CD8-positive, alpha-beta memory T cell (primary cell): ENCODE measurements around the gene PTCD1. TPM values are rescaled to one million over a fixed set of nuclear protein-coding genes. Genes with fewer than 3 reads are reported as not detected.

Experiments used
- CTCF ChIA-PET: fragments of 350-600 bp; sonication (Branson Sonifier 250); formaldehyde crosslinking; loops from one replicate; lab custom pipeline; 2021; ENCODE audit warnings: antibody characterized with exemption; lab: Charles Lee
- POLR2A ChIA-PET: fragments of 350-600 bp; sonication (Branson Sonifier 250); formaldehyde crosslinking; loops from one replicate; lab custom pipeline; 2021; ENCODE audit warnings: antibody characterized with exemption; lab: Charles Lee
- DNase-seq, 5 donors: peaks; one replicate each; pipeline versions ENCODE4 v3.0.0 to v3.0.0-alpha.2; 2020 to 2022; ENCODE audit warnings: mixed read lengths in 1 of 5
- H3K27ac ChIP-seq: one replicate; pipeline ENCODE4 v1.7.0; 2013; ENCODE audit warnings: low read depth, mild to moderate bottlenecking, low read length, moderate library complexity
- H3K27me3 ChIP-seq: 2 replicates; pipeline ENCODE4 v1.7.0; 2013; ENCODE audit warnings: low read length, mild to moderate bottlenecking; ENCODE audit not compliant: insufficient read depth, poor library complexity, severe bottlenecking
- H3K36me3 ChIP-seq: 2 replicates; pipeline ENCODE4 v1.7.0; 2013; ENCODE audit warnings: mild to moderate bottlenecking, low read length, moderate library complexity; ENCODE audit not compliant: insufficient read depth
- H3K4me1 ChIP-seq: 2 replicates; pipeline ENCODE4 v1.7.0; 2013; ENCODE audit warnings: mild to moderate bottlenecking, low read length, moderate library complexity; ENCODE audit not compliant: insufficient read depth
- H3K4me3 ChIP-seq: 2 replicates; pipeline ENCODE4 v1.7.0; 2013; ENCODE audit warnings: mild to moderate bottlenecking, low read length
- H3K9me3 ChIP-seq: 2 replicates; pipeline ENCODE4 v1.7.0; 2013; ENCODE audit warnings: mild to moderate bottlenecking, low read length
- H3K27ac Mint-ChIP-seq, 8 donors: one replicate each; pipeline ENCODE4 v1.8.0; 2020 to 2021; ENCODE audit warnings: mixed read lengths in 8 of 8, mild to moderate bottlenecking in 6 of 8, inconsistent platforms in 3 of 8, moderate library complexity in 3 of 8
- H3K27me3 Mint-ChIP-seq, 2 donors: one replicate each; pipeline ENCODE4 v1.8.0; 2020 to 2021; ENCODE audit warnings: mixed read lengths in 2 of 2, mild to moderate bottlenecking in 1 of 2, moderate library complexity in 1 of 2
- H3K36me3 Mint-ChIP-seq, 3 donors: one replicate each; pipeline ENCODE4 v1.8.0; 2020 to 2021; ENCODE audit warnings: mixed read lengths in 3 of 3, inconsistent platforms in 1 of 3, mild to moderate bottlenecking in 1 of 3
- H3K4me1 Mint-ChIP-seq, 3 donors: one replicate each; pipeline ENCODE4 v1.8.0; 2020 to 2021; ENCODE audit warnings: mixed read lengths in 3 of 3, inconsistent platforms in 1 of 3, mild to moderate bottlenecking in 1 of 3
- H3K4me3 Mint-ChIP-seq, 7 donors: one replicate each; pipeline ENCODE4 v1.8.0; 2020 to 2021; ENCODE audit warnings: mixed read lengths in 7 of 7, mild to moderate bottlenecking in 6 of 7, moderate library complexity in 4 of 7, inconsistent platforms in 2 of 7
- H3K9me3 Mint-ChIP-seq, 5 donors: one replicate each; pipeline ENCODE4 v1.8.0; 2020 to 2022; ENCODE audit warnings: mixed read lengths in 5 of 5, mild to moderate bottlenecking in 3 of 5, moderate library complexity in 2 of 5, inconsistent platforms in 1 of 5
- polyA plus RNA-seq: library from polyadenylated mRNA; unstranded; fragments of 300-500 nt; fragmentation: Illumina TruSeq; gene quantifications from one replicate; pipeline ENCODE4 v1.2.3, GENCODE V29; 2021
- total RNA-seq, 2 experiments: library from RNA; stranded (reverse); gene quantifications; one replicate each; pipeline ENCODE4 v1.2.3, GENCODE V29; 2021

Gene PTCD1
- total and polyA plus RNA-seq, 3 experiments from 2014 or later, result 4.5 to 11.4 (median 8.4) TPM

DNA sequence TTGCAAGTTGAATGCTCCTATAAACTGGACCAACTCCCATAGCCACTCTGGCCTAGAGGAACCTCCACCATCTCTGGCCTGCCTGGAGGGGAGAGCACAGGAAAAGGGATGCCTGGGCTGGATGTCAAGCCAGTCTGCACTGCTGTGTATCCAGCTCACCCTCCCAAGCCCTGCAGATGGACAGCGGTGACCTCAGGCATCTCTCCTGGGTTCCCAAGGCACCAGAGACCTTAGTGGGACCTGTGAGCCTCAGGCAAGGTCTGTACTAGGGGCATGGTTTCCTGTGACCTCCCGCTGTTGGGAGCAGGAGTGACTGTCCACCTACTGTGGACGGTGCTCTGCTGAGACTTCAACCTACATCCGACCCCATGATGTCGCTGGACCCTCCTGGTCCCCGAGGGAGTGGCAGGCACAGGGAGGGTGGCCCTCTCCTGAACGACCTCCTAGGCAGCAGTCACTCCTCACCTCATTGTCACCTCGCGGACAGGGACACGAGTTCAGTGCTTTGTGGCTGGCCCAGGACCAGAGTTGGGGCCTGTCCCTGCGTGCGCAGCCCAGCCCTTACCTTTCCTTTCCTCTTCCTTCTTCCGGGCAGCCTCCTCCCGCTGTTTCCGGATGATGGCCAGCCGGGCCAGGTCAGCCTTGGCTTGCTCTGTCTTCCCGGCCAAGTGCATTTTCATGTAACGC, 41.2 kb downstream of the PTCD1 start:
- Mint-ChIP-seq H3K36me3 (peaks cover 4 to 90% (median 8%) of the 10 kb centered on the region in 3 donors), H3K27ac (peak overlapping the region in 7 of 8 donors; percentile 3 to 87 (median 64)), H3K4me1 (peaks cover 13 to 53% (median 29%) of the 10 kb centered on the region in 3 donors), H3K4me3 (no peak overlapping the region), H3K27me3 (no peaks in the 10 kb centered on the region), H3K9me3 (no peaks in the 10 kb centered on the region)
- no peak for DNase-seq
- no peak overlapping the region for H3K4me3 ChIP-seq
- H3K27ac ChIP-seq, result no peak overlapping the region
- ChIA-PET POLR2A (no interaction called here), CTCF (interaction anchor here (2.2 kb wide), 1 partner anchor 11 kb away, joined by 7 read pairs; the partner anchor contains the start of genes BUD31 and PDAP1)
- no peaks in the 10 kb centered on the region for H3K27me3 ChIP-seq
- H3K36me3 ChIP-seq, result peaks cover 61% of the 10 kb centered on the region
- peaks cover 11% of the 10 kb centered on the region for H3K4me1 ChIP-seq
- no peaks in the 10 kb centered on the region for H3K9me3 ChIP-seq

DNA sequence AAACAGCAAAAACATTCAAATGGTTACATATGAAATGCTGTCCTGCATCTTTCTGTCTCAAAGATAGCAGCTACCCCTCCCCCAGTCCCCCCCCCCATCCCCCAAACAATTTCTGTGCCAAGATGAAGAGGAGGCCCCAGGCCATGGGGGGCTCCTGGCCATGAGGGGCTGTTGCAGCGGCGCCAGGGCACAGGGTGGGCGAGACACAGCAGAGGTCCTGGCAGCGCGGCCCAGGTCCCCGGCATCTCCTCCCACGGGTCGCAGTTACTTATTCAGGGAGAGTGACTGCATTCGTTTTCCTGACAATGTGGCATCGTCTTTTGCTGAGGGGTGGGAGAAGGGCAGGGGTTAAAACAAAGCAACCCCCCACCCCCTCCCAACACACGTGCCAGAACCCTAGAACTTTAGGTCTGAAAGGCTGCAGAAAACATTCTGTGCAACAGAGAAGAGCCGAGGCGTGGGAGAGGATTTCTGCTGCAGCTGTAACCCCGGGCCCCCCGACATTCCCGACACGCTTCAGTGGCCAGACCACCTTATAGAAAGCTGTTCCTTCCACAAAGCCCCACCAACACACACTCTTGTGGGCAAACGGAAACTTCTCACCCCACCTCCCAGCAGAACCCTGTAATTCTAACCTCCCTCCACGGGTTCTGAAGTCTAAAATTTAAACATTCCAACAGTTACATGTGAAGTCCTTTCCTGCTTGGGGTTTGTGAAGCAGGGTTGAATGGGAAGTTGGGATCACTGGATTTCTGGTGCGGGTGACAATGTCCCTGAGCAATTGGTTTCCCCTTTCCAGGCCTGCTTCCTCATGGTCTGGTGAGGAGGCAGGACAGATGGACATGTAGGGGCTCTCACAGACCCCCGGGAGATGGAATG, 41.9 kb downstream of the PTCD1 start:
- DNase-seq, result no peak
- Histone ChIP-seq H3K27me3 (no peaks in the 10 kb centered on the region), H3K4me1 (peaks cover 15% of the 10 kb centered on the region), H3K36me3 (peaks cover 67% of the 10 kb centered on the region), H3K9me3 (no peaks in the 10 kb centered on the region), H3K27ac (no peak overlapping the region), H3K4me3 (no peak overlapping the region)
- Mint-ChIP-seq H3K9me3 (no peaks in the 10 kb centered on the region), H3K4me1 (peaks cover 18 to 58% (median 29%) of the 10 kb centered on the region in 3 donors), H3K36me3 (peaks cover 4 to 92% (median 8%) of the 10 kb centered on the region in 3 donors), H3K27me3 (no peaks in the 10 kb centered on the region), H3K27ac (peak overlapping the region in 3 of 8 donors; percentile 29 to 92 (median 56)), H3K4me3 (no peak overlapping the region)
- CTCF ChIA-PET, result no interaction called here
- POLR2A ChIA-PET, result interaction anchor here (1.1 kb wide), 1 partner anchor 10 kb away, joined by 3 read pairs; no protein-coding TSS in a partner anchor

DNA sequence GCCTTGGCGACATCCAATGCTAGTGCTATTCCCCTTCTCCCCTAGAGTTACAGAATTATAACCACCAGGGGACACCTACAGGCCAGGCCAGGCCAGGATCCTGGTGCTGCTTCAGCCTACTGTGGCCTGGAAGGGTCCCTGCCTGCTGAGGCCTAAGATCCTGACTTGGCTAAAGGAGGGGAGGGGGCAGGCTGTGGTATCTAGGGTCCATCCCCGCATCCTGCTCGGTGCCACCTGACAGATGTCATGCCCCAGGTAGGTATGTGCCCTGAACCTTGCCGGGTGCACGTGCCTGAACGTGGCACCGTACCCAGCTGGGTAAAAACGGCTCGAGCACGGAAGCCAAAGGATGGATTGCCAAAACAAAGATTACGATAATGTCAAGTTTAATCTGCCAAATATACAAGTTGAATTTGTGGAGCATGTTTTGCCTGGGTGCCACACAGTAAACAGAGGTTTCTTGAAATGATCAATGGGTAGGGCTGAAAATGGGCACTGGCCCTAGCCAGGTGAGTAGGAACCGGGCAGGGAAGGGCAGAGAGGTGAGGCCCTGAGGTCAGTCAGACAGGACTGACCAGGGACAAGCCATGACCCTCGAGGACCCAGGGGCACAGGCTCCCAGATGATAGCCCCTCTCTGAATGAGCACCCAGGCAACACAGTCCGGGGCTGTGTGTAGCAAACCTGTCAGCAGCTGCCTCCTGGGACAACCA, 42.8 kb downstream of the PTCD1 start:
- H3K27me3 ChIP-seq, result no peaks in the 10 kb centered on the region
- H3K27me3 Mint-ChIP-seq, result no peaks in the 10 kb centered on the region
- H3K4me1 Mint-ChIP-seq, result peaks cover 18 to 55% (median 27%) of the 10 kb centered on the region in 3 donors
- H3K27ac Mint-ChIP-seq, result peak overlapping the region in 4 of 8 donors; percentile 29 to 74 (median 64)
- no peaks in the 10 kb centered on the region for H3K9me3 Mint-ChIP-seq
- no peak overlapping the region for H3K4me3 ChIP-seq
- no peak overlapping the region for H3K27ac ChIP-seq
- H3K36me3 ChIP-seq, result peaks cover 68% of the 10 kb centered on the region
- H3K4me1 ChIP-seq, result peaks cover 15% of the 10 kb centered on the region
- H3K9me3 ChIP-seq, result no peaks in the 10 kb centered on the region
- ChIA-PET CTCF (no interaction called here), POLR2A (interaction anchor here (1.1 kb wide), 1 partner anchor 11 kb away, joined by 3 read pairs; no protein-coding TSS in a partner anchor)
- H3K36me3 Mint-ChIP-seq, result peaks cover under 1 to 92% (median 8%) of the 10 kb centered on the region in 3 donors
- DNase-seq, result no peak
- H3K4me3 Mint-ChIP-seq, result no peak overlapping the region

DNA sequence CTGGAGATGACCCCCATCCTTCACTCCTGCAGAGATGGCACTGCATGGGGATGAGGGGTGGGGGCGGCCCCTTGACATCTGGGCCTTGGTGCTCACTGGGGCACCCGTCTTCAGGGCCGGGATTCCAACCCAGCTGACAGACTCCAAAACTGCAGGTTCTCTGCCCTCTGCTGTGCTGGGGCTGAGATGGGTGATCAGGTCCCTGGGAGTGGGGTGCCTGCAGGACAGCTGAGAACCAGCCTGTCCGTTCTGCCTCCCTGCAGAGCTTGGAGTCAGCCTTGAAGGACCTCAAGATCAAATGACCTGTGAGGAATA, 44.5 kb downstream of the PTCD1 start:
- ChIA-PET POLR2A (interaction anchor here (0.7 to 3.4 kb wide), 3 partner anchors 13 to 45 kb away, joined by 7 to 45 read pairs (median 28); partner anchors contain the start of genes ARPC1B, BUD31 and PDAP1), CTCF (interaction anchor here (1.8 to 2.8 kb wide), 4 partner anchors 9 to 29 kb away, joined by 7 to 13 read pairs (median 9); partner anchors contain the start of genes BUD31 and PDAP1)
- H3K4me3 Mint-ChIP-seq, result peak overlapping the region in 2 of 7 donors; percentile 57 to 87
- H3K9me3 Mint-ChIP-seq, result no peaks in the 10 kb centered on the region
- H3K27ac Mint-ChIP-seq, result peak overlapping the region in 6 of 8 donors; percentile 29 to 87 (median 56)
- peaks cover 71% of the 10 kb centered on the region for H3K36me3 ChIP-seq
- H3K9me3 ChIP-seq, result no peaks in the 10 kb centered on the region
- H3K27me3 ChIP-seq, result no peaks in the 10 kb centered on the region
- DNase-seq, result no peak
- H3K4me3 ChIP-seq, result no peak overlapping the region
- peaks cover 0 to 91% (median 7%) of the 10 kb centered on the region in 3 donors for H3K36me3 Mint-ChIP-seq
- H3K4me1 ChIP-seq, result peaks cover 15% of the 10 kb centered on the region
- H3K4me1 Mint-ChIP-seq, result peaks cover 18 to 48% (median 25%) of the 10 kb centered on the region in 3 donors
- H3K27ac ChIP-seq, result no peak overlapping the region
- H3K27me3 Mint-ChIP-seq, result no peaks in the 10 kb centered on the region

DNA sequence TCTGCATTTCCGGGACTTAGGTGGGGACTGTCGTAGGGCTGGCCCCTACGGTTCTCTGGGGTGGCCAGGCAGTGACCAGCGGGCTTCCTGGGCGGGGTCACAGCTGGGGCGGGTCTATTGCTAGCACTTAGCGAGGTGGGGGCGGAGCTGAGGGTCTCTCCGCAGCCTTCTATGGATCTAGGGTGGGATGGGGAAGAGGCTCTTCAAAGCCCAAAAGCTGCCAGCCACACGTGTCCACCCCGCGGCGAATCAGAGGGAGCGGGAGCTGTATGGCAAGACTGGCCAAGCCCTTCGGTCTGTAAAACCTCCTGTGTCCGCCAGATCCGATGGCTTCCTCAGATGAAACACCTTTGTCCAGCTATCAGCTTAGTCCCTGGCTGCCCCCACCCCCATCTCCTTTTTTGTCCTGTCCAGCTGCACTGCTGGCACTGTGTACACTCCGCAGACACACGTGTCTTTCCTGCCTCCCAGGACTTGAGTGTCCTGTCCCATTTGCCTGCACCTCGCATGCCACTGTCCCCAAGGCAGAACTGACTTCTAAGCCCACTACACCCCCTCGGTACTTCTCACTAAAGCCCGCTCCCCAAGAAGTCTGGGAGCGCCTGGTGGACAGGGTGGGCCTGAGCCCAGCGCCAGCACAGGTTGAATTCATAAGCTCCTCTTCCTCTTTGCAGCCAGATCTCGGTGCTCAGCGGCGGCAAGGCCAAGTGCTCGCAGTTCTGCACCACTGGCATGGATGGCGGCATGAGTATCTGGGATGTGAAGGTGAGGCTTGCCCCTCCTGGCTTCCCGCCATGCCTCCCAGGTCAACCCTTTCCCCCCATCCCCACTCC, 45.0 kb downstream of the PTCD1 start:
- DNase-seq, result no peak
- ChIA-PET POLR2A (interaction anchor here (0.5 to 3.4 kb wide), 9 partner anchors 8 to 1494 kb away, joined by 3 to 45 read pairs (median 5); partner anchors contain the start of genes ARPC1B, BUD31, PDAP1 and ZNF394), CTCF (interaction anchor here (0.6 to 2.8 kb wide), 7 partner anchors 9 to 52 kb away, joined by 3 to 13 read pairs (median 7); partner anchors contain the start of genes BUD31 and PDAP1)
- Histone ChIP-seq H3K4me3 (peak overlapping the region; percentile 45), H3K36me3 (peaks cover 72% of the 10 kb centered on the region), H3K4me1 (peaks cover 15% of the 10 kb centered on the region), H3K27me3 (no peaks in the 10 kb centered on the region), H3K9me3 (no peaks in the 10 kb centered on the region), H3K27ac (peak overlapping the region; percentile 57)
- Mint-ChIP-seq H3K36me3 (peaks cover 0 to 90% (median 7%) of the 10 kb centered on the region in 3 donors), H3K4me1 (peaks cover 18 to 42% (median 22%) of the 10 kb centered on the region in 3 donors), H3K27ac (peak overlapping the region; percentile 43 to 97 (median 92)), H3K27me3 (no peaks in the 10 kb centered on the region), H3K9me3 (no peaks in the 10 kb centered on the region), H3K4me3 (peak overlapping the region; percentile 77 to 94 (median 82))

DNA sequence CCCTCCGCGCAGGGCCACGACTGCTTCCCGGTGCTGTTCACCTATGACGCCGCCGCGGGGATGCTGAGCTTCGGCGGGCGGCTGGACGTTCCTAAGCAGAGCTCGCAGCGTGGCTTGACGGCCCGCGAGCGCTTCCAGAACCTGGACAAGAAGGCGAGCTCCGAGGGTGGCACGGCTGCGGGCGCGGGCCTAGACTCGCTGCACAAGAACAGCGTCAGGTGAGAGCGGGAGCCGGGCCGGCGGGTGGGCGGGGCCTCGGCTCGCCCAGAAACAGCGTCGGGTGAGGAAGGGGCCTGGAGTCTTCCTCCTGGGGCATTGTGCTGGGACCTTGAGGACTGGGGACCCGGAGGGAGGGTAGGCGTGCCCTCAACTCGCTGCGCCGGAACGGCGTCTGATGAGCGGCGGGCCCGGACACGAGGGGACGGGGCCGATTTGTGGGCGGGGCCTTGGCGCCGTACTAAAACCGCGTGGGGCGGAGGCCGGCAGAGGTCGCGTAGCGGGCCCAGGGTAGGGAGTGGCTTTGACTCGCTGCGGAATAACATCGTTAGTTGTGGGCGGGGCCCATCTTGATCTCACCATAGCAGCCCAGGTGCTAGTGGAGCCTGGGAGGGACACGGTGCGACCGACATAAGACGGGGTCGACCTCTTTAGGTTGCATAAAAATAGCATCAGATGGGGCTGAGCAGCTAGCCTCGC, 45.8 kb downstream of the PTCD1 start:
- Mint-ChIP-seq H3K4me3 (peak overlapping the region; percentile 77 to 94 (median 82)), H3K27ac (peak overlapping the region; percentile 89 to 97 (median 92)), H3K4me1 (peaks cover 15 to 38% (median 16%) of the 10 kb centered on the region in 3 donors), H3K36me3 (peaks cover 0 to 90% (median 7%) of the 10 kb centered on the region in 3 donors), H3K9me3 (no peaks in the 10 kb centered on the region), H3K27me3 (no peaks in the 10 kb centered on the region)
- H3K27me3 ChIP-seq, result no peaks in the 10 kb centered on the region
- H3K4me3 ChIP-seq, result peak overlapping the region; percentile 45
- H3K4me1 ChIP-seq, result peaks cover 15% of the 10 kb centered on the region
- peak; percentile 79 to 90 (median 84) for DNase-seq
- no peaks in the 10 kb centered on the region for H3K9me3 ChIP-seq
- peaks cover 77% of the 10 kb centered on the region for H3K36me3 ChIP-seq
- ChIA-PET CTCF (interaction anchor here (0.6 to 2.8 kb wide), 6 partner anchors 10 to 52 kb away, joined by 3 to 13 read pairs (median 6); partner anchors contain the start of genes BUD31 and PDAP1), POLR2A (interaction anchor here (0.5 to 3.4 kb wide), 12 partner anchors 9 to 1495 kb away, joined by 3 to 45 read pairs (median 4); partner anchors contain the start of genes ARPC1B, BUD31, PDAP1 and ZNF394)
- H3K27ac ChIP-seq, result peak overlapping the region; percentile 57
